Fibroblast of lung (primary cell): ENCODE results near the gene HECTD4.

Experiments
- CTCF ChIP-seq, 2 donors: IDR thresholded peaks in 1 of 2; conservative IDR thresholded peaks in 1 of 2; 1 replicate in 1 of 2; 2 replicates in 1 of 2; pipeline ENCODE4 v1.5.1; 2011 to 2012; ENCODE audit warnings: low read length in 2 of 2, control low read depth in 1 of 2, inconsistent platforms in 1 of 2, low read depth in 1 of 2, mild to moderate bottlenecking in 1 of 2
- EZH2 ChIP-seq: IDR thresholded peaks from 2 replicates; pipeline ENCODE4 v1.5.1; 2012; ENCODE audit warnings: low read length, control low read depth, mild to moderate bottlenecking; ENCODE audit errors: missing control alignments

DNA sequence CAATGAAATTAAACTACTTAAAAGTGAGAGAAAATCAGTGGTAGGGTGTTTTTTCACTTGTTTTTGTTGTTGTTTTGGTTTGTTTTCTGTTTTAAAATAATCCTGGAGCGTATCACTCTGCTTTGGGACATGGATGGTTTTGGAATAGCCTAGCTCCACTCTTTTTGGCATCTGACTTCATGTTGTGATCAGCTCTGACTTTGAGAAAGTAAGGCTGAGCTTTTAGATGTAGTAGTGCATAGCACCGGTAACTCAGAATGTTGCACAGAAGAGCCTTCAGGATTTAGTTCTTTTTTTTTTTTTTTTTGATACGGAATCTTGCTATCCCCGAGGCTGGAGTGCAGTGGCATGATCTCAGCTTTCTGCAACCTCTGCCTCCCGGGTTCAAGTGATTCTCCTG, 248.8 kb downstream of the HECTD4 start:
- no peak for TF ChIP-seq CTCF (conservative IDR thresholded peaks at IDR 0.05 in 1 of 2, IDR thresholded peaks at IDR 0.05 in 1 of 2; ENCODE audit: low read depth in 1 of 2, low read length in 2 of 2)
- TF ChIP-seq EZH2: no peak
